ENCODE measurements around the gene EPHB6.

The EPHB6 gene

DNA sequence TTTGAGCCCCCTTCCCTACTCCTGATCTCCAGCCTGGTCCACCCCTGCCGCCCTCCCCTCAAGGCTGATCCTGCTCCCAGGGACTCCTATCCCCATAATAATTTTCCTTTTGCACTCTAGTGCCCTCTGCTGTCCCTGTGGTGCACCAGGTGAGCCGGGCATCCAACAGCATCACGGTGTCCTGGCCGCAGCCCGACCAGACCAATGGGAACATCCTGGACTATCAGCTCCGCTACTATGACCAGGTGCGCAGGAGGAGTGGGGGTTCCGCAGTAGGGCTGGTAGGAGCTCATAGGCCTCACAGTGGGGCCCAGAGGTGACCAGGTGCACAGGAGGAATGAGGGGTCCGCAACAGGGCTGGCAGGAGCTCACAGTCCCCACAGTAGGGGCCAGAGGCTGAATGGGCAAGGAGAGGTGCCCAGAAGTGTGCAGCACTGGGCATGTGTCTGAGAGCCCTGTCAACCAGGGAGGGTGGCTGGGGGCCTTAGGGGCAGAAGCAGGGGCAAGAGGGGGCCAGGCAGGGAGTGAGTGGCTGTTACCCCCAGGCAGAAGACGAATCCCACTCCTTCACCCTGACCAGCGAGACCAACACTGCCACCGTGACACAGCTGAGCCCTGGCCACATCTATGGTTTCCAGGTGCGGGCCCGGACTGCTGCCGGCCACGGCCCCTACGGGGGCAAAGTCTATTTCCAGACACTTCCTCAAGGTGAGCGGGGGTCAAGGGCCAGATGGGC is 11.7 kb downstream of the EPHB6 start:
- no peak for DNase-seq (ENCODE audit: low read depth)

DNA sequence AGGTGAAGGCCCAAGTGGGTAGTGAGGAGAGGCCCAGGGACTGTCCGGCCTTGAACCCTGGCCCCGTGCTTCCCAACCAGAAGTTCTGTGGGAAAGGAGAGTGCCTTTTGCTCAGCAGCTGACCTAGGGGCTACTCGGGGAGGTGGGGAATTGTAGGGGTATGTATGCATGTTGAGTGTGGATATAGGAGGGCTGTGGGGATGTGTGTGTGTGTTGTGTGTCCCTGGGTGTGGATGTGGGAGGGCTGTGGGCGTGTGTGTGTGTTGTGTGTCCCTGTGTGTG is 12.2 kb downstream of the EPHB6 start:
- DNase-seq (ENCODE audit: low read depth) = no peak

DNA sequence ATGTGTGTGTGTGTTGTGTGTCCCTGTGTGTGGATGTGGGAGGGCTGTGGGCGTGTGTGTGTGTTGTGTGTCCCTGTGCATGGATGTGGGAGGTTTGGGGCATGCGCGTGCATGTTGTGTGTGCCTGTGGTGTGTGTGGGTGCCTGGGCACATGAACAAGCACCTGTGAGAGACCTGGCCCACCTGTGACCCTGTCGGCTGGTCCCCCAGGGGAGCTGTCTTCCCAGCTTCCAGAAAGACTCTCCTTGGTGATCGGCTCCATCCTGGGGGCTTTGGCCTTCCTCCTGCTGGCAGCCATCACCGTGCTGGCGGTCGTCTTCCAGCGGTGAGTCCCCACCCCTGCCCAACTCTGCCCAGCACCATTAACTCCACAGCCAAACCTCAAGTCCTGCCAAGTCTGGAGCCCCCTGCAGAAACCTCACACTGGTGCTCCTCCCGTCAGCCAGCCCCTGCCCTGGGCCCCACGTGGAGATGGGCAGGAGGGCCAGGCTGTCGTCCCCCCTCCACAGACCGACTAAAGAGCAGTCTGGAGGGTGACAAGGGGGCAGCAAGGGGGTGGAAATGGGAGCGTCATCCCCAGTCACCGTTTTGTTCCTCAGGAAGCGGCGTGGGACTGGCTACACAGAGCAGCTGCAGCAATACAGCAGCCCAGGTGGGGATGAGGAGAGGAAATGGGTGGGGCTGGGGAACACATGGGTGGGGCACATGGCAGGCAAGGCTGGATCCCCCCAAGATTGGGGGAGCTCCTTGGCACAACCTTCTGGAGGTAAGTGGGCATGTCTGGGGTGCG is 12.7 kb downstream of the EPHB6 start:
- no peak for DNase-seq (ENCODE audit: low read depth)

DNA sequence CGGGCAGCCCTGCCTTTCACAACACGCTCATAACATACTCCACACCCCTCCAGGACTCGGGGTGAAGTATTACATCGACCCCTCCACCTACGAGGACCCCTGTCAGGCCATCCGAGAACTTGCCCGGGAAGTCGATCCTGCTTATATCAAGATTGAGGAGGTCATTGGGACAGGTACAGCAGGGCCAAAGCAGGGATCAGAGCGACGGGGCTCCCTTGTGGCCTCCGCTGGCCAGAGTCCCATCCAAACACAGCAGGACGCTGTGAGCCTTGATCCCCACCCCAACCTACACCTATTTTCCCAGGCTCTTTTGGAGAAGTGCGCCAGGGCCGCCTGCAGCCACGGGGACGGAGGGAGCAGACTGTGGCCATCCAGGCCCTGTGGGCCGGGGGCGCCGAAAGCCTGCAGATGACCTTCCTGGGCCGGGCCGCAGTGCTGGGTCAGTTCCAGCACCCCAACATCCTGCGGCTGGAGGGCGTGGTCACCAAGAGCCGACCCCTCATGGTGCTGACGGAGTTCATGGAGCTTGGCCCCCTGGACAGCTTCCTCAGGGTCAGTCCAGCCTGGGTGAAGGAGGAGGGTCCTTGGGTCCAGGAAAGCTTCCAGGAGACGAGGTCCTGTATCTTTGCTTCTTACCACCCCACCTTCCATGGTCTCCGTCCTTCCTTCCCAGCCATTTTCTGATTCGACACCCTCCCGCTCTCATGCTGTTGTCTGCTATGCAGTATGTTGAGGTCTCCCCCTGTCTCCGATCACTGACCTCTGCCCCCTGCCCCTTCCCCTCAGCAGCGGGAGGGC is 13.5 kb downstream of the EPHB6 start:
- no peak for DNase-seq (ENCODE audit: low read depth)

DNA sequence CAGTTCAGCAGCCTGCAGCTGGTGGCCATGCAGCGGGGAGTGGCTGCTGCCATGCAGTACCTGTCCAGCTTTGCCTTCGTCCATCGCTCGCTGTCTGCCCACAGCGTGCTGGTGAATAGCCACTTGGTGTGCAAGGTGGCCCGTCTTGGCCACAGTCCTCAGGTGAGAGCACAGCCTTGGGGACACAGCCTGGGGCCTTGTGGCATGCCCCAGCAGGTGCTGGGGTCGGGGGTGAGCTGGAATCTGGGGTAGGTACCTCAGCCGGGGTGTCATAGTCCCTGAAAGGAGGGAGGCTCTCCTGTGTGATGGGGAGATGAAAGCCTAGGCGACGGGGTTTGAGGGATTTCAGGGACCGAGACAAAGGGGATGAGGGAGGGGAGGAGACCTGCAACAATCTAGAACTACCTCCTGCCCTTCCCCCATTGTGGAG is 14.1 kb downstream of the EPHB6 start:
- no peak for DNase-seq (ENCODE audit: low read depth)

DNA sequence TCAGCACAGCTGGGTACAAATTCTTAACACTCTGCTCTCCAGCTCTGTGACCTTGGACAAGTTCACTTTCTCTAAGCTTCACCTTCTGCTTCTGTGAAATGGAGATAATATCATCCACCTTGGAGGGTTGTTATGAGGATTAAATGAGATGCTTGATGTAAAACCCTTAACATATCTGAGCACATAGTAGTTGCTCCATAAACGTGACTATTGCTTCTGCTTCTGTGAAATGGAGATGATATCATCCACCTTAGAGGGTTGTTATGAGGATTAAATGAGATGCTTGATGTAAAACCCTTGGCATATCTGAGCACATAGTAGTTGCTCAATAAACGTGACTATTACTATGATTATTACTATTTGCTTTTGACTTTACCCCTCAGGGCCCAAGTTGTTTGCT is 14.6 kb downstream of the EPHB6 start:
- no peak for DNase-seq (ENCODE audit: low read depth)

DNA sequence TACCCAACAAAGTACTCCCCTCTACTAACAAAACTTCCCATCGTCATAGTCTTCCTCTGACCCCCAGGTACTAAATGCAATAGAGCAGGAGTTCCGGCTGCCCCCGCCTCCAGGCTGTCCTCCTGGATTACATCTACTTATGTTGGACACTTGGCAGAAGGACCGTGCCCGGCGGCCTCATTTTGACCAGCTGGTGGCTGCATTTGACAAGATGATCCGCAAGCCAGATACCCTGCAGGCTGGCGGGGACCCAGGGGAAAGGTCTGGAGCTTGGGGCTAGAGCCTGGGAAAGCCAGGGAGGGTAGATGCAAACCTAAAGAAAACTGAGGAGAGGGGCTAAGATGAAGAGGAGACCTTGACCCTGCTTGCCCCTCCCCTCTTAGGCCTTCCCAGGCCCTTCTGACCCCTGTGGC is 15.3 kb downstream of the EPHB6 start:
- DNase-seq (ENCODE audit: low read depth) = no peak

DNA sequence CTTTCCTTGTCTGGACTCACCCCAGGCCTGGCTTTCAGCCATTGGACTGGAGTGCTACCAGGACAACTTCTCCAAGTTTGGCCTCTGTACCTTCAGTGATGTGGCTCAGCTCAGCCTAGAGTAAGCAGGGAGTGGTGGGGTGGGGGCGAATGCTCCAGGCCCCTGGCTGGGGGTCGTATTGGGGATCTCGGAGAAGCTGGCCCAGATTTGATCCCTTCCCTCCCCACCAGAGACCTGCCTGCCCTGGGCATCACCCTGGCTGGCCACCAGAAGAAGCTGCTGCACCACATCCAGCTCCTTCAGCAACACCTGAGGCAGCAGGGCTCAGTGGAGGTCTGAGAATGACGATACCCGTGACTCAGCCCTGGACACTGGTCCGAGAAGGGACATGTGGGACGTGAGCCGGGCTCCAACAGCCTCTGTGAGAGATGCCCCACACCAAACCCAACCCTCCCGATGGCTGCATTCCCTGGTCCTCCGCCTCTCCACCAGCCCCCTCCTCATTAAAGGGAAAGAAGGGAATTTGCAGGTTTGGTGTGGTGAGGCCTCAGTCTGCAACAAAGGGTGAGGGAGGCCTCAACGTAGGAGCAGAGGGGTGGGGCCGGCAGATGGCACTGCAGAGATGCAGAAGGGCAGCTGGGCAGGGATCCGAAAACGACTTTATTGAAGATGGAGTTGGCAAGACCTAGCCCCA is 15.8 kb downstream of the EPHB6 start:
- no peak for DNase-seq (ENCODE audit: low read depth)

DNA sequence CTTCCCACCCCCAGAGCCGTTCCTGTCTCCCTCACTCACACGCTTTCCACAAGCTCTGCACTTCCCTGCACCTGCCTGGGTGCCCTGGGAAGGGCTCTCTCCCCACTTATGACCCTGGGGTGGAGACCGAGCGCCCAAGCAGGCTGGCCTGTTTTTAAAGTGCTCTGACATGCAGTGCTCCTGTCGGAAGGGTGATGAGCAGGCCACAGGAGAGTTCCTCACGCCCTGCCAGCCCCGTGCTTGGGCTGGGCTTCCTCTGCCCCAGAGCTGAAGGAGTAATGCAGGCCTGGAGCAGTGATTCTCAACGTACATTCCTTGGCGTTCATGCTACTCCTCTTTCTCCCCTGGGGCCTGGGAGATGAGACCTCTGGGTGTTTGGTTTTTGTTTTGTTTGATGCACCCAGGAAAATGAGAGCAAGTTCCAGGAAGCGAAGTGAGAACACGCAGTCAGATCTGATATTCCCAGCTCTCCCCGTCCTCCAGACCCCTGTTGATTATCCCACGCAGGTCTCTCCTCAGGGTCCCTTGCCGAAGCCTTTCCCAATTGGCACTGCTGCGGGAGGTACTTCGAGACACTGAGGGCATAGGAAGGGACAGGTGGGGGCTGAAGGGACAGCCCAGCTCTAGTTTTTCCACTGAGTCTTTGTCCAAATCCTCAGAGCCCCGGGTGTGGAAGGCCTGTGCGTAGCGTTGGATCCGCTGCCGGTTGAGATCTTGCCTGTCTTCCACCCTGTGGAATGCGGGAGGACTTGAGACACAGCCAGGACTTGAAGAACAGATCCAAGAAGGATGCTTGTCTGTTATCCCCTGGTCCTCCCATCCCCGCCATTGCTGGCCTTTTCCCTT is 16.6 kb downstream of the EPHB6 start:
- no peak for DNase-seq (ENCODE audit: low read depth)

DNA sequence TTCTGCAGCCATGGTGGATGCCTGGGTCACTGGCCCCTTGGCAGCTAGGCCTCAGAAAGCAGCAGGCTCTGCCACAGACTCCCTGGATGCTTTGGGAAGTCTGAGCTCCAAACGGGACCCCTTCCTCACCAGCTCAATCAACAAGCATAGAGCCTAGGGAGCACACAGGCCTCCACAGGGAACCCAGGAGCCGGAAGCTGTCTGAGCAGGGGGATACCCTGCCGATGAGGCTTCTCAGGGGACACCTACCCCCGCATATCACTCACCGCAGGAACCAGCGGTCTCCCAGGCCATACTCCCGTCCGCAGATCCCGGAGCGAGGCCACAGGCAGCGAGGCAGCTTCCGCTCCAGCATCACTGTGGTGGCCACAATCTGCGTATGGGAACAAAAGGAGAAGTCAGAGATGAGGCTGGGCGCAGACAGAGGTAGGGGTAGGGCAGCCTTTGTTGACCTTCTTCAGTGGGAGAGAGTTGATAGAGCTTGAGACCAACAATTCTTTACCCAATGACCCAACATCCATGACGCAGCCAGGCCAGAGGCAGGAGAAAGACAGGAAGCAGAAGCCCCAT is 17.3 kb downstream of the EPHB6 start:
- no peak for DNase-seq (ENCODE audit: low read depth)

DNA sequence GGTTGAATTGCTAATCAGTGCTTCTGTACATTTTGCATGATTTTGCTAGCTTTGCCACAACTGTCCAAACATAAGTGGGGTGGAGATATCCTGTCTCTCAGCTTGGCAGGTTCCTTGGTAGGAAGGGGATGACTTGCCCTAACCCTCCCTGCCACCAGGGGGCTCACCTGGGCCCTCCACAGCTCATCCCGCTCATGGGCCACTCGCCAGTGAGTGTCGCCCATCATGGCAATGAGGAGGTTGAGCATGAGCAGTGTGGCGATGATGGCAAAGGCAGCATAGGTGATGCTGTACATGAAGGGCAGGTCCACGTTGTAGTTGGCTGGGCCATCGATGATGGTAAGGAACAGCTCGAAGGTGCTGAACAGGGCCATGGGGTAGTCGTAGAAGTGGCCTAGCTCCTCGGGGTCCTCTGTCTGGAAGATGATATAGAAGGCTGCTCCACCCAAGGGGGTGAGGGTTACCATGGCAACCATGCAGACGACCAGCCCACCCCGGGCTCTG is 18.5 kb downstream of the EPHB6 start:
- no peak for DNase-seq (ENCODE audit: low read depth)

DNA sequence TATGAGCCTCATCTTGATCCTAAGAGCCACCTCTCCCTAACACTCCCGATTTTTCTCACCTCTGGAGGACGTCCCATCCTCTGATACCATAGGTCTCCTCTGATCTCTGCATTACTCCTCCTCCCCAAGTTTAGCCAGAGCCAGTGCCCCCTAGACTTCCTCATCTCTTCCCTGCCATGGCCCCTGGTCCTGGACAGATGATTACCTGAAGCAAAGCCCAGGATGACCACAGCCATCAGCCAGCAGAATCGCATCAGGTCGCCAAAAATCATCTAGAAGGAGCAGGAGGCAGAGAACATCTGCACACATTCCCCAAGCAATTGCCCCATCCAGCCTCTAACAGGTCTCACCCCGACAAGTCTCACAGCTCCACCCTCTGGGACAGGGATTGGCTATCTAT is 19.0 kb downstream of the EPHB6 start:
- no peak for DNase-seq (ENCODE audit: low read depth)

DNA sequence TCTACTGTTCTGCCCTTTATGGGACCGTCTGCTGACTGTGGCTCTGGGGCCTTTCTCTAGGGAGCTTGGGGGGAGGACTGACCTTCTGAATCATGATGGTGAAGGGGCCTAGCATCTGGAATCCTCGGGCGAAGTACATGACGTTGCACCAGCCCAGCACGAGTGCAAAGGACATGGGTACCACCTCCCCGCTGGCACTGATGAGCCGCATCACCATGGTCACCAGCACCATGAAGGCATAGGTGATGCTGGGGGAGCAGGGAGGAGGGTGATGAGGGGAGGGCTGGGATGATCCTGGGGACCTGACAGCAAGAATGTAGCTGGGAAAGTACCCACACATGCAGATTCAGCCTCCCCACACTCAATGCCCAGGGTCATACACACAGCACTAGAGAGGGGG is 19.5 kb downstream of the EPHB6 start:
- no peak for DNase-seq (ENCODE audit: low read depth)

DNA sequence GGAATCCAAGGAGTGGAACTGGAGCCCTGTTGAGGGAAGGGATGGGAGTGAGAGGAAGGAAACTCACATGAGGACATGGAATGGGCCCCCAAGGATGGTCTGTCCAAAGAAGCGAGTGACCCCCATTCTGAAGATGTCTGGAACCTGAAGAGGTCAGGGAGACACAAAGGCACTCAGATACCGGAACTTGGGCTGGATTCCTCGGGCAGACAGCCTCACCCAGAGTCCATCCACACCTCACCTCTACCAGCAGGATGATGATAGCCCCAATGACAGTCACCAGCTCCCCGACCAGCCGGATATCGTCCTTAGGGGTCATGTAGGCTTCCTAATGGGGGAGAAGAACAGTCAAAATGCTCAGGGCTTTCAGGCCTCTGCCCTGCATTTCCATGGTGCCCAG is 20.0 kb downstream of the EPHB6 start:
- DNase-seq (ENCODE audit: low read depth) = no peak

DNA sequence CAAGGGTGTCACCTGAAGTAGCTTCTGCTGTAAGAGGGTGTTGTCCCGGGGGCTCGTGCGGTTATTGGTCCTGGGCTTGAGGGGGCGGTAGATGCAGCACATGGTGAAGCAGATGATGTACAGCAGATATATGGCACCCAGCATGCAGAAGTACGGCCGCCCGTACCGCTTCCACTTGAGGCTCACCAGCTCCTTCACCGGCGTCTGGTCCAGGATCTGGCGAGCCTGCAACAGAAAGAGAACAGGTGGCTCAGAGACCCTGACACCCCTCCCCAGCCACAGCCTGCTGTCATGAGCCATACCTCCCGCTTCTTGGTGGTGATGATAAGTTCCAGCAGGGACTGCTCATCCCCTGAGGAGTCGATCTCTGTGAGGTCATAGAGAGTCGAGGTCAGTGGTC is 20.6 kb downstream of the EPHB6 start:
- no peak for DNase-seq (ENCODE audit: low read depth)

DNA sequence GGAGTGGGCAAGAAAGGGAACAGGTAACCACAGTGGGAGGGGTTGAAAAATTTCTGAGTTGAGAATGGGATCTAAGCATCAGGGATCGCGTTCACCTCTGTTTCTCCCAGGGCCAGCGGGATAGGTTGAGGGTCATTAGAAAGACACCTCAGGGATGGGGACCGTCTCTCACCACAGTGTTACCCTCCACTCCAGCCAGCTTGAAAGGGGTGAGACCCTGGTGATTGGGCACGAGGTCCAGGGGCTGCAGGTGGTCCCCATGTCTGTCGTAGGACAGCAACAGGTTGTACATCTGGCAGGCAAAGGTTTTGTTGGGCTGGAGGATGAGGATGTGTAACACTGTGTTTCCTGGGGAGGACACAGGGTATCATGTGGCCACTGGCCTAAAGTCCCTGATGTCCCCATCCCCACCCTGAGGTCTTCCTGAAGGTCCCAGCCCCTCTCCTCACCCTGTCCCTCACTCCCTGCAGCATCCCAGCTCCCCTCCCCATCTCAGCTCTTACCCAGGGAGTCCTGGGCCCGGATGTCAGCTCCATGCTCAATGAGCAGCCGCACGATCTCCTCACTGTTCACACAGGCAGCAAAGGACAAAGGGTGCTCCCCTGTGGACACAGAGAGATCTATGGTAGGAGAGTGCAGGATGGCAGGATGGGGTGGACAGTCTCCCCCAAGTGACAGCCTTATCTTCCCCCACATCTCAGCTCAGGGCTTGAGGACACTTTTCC is 21.5 kb downstream of the EPHB6 start:
- no peak for DNase-seq (ENCODE audit: low read depth)

DNA sequence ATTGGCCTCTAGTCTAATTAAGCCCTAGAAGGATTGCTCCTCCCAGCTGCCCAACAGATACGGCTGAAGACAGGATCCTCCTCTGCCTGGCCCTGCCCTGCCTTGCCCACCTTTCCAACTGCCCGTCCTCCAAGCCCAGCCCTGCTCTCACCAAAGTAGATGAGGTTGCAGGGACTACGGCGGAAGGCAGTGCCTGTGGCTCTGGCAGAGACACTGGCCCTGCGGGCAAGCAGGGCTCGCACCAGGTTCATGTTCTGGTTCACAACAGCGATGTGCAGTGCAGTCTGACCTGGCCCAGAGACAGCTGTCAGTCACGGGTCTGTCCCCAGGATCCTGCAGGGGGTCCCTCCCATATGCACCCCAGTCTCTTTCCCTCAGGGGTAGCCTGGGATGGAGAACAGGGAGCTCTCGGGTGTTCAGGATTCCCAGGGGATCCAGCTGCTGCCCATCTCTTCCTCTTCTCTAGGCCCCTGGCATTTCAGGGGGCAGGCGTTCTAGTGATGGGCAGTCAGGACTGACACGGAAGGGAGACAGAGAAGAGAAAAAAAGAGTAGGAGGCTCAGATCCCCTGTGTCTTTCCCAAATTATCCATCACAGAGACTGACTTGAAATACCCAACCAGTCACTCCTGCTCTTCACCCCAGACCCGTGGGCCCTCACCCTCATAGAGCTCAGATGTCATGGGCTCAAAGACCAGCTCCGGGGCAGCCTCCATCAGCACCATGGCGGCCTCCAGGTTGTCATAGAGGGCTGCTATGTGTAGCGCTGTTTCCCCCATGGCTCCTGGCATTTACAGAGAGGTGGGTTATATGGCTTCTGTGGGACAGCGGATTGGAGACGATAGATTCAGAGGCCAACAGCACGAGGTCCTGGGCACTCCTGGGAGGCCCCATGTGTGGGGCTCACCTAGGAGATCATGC is 22.4 kb downstream of the EPHB6 start:
- DNase-seq (ENCODE audit: low read depth) = no peak

DNA sequence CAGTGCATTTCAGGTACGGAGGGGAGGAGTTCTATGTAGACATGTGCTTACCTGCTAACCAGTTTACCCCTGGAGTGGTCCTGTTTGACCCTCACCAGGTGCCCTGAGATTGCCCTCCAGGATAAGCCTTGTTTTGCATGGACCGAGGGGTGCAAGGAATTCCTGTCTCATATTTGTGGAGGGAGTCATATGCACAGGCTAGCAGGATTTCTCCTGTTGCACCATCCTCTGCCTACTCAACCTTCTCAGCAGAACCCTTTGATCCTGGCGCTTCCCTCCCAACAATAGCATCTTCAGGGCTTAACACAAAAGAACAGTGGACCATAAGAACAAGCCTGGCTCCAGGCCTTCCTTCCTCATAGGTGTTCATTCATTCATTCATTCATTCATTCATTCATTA is 23.4 kb downstream of the EPHB6 start:
- no peak for DNase-seq (ENCODE audit: low read depth)

DNA sequence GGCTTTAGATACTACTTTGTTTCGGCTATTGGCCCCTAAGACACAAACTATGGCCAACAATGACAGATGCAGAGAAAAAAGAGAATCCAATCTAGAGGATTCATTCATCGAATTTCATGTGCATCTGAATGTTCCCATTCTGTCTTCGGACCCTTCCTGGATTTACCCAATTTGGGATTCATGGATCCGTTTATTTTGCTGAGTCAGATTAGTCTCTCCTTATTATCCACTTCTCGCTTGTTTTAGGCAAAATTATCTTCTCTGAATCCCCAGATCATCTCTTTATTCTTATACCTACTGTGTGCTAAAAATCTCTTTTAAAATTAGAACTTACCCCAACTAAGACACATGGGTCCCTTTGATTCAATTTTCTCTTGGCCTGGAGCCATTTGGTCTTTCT is 24.2 kb downstream of the EPHB6 start:
- no peak for DNase-seq (ENCODE audit: low read depth)

Data from stromal cell of bone marrow (primary cell).